A549 (cell line): Measurements from ENCODE around the gene MT1A.

Experiments
- CTCF ChIP-seq: fragments of >200 bp; sonication (Bioruptor Twin); formaldehyde crosslinking; IDR thresholded peaks from 3 replicates; pipeline ENCODE4 v1.5.1; 2016
- GATA3 ChIP-seq: IDR thresholded peaks from 2 replicates; pipeline ENCODE4 v1.6.1; 2012; ENCODE audit warnings: borderline replicate concordance
- REST ChIP-seq: fragments of 200-600 bp; sonication (generic); IDR thresholded peaks from 2 replicates; pipeline ENCODE4 v1.6.1; 2016; ENCODE audit warnings: antibody characterized with exemption, mild to moderate bottlenecking, moderate library complexity
- RNF2 ChIP-seq: fragments of 200-600 bp; sonication (generic); IDR thresholded peaks from 2 replicates; pipeline ENCODE4 v1.6.1; 2016; ENCODE audit warnings: low read depth, mild to moderate bottlenecking, antibody characterized with exemption, moderate library complexity, borderline replicate concordance
- ZFP36 ChIP-seq: fragments of 450-650 bp; IDR thresholded peaks from 2 replicates; pipeline ENCODE4 v1.6.1; 2014; ENCODE audit warnings: borderline replicate concordance; ENCODE audit not compliant: partially characterized antibody

GRCh38 chr16:56645838-56646237 lies 7.4 kb downstream of the MT1A start:
- TF ChIP-seq ZFP36, result no peak
- no peak for TF ChIP-seq CTCF
- no peak for TF ChIP-seq REST
- no peak for TF ChIP-seq RNF2
- TF ChIP-seq GATA3, result no peak
